NCI-H526 (cell line): ENCODE results near the gene ABHD13.
"Not testable (repeated sequence)": the region's sequence is repeated elsewhere in the genome, so short reads cannot be mapped to it uniquely, and the experiment has no call there.

Source experiments
- DNase-seq, 2 experiments: peaks; one replicate each; lab custom pipeline; 2025; lab: John Stamatoyannopoulos, UW

ABHD13 gene

DNA sequence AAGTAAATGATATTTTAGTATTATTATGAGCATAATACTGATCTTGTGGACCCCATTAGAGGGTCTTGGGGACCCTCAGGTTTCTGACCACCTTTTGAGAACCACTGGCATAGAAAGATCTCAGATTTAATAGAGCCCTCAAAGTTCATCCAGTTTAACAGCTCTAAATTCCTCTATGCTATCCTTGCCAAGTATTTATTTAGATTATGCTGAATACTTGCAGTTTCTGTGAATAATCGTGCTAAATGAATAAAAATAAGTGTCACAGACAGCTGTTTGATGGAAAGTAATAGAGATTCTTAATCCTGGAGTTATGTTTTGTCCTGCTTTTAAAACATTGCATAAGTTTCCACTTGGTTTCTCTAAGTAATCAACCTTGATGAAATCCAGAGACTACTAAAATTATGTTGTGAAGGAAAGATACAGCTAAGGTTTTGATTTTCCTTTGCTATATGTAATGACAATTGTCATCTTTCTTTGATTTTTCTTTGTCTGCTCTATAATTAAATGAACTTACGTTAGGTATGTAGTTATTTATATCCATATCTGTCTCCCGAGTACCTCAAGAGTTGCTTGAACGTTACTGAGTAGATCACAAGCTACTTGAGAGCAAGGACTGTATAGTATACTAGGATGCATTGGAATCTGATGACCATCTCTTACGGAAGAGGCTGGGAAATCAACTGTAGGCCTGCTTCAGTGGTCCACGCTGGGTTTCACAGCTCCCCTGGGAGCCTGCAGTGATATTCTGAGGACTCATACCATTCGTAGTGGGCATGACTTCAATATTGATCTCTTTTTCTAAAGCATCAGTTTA lies 5.7 kb downstream of the ABHD13 start:
- no peak for DNase-seq

DNA sequence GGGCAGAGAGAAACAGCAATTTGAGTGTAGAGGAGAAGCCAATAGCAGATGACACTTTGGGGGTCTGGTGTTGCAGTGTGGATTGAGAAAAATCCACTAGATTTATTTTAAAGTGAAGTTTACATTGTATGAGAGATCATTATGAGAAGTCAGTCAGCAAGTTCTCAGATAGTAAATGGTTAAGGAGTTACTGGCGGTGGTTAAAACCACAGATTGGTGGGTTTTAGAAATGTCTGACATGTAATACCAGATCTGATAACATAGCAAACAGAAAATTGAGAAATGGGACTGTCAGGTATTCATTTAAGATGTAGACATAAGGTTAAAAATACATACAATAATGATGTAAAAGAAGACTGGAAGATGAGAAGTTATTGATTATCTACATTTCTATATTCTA lies 7.2 kb downstream of the ABHD13 start:
- no peak for DNase-seq

DNA sequence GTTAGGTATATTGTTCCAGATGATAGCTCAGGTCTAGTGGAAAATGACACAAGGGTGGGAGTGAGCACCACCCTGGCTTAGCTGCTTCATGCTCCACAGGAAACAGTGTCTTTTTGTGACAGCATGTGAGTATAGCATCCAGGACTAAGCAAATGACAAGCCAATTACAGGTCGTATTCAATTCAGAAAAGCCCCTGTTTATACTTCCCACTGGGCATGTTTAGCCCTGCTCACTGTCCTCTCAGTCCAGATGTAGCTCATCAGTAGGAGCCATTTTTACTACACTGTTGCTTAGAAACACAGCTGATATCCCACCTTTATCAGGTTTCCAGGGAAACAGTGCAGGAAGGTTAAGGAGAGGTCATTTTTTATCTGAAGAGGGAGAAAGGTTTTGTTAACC lies 8.0 kb downstream of the ABHD13 start:
- no peak for DNase-seq

DNA sequence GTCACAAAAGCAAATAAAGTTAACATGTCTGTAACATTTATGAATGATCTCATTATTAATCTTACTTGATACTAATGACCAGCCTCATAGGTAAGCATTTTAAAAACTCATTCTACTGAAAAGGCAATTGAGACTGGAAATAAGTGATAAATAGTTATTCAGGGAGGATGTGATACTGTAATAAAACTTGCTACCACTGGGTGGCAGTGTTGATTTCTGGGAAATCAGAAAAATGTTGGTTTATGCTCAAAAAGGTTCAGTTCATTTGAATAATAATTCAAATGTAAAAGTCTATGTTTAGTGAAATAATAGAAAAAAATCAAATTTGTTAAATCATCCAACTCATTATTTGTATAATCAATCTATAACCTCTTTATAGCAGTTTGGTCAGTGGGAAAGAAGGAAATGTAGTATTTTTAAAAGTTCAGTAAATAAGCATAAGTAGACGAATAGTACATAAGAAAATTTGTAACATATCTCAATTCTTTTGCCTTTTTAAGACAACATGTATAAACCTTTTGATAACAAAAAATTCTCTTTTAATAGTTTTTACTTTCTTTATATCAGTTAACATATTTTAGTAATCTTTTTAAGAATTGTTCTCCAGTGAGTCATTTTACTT lies 9.6 kb downstream of the ABHD13 start:
- peak in 1 of 2 experiments; percentile 29 for DNase-seq

DNA sequence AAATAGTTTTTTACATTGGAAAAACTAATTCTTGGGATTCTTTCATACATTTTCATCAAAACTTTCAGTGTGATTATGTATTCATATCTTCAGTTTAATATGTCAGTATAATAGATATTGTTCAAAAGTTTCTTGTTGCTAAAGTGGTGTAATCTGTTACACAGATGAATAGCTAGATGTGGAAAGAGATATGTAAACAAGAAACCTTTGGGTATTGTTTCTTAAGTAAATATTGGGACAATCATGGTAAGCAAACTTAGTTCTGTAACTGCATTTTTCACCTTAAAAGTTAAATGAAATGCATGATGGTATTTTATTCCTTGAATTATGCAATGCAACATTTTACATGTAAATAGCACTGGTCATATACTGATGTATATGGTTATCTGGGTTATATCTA lies 12.2 kb downstream of the ABHD13 start:
- no peak for DNase-seq

DNA sequence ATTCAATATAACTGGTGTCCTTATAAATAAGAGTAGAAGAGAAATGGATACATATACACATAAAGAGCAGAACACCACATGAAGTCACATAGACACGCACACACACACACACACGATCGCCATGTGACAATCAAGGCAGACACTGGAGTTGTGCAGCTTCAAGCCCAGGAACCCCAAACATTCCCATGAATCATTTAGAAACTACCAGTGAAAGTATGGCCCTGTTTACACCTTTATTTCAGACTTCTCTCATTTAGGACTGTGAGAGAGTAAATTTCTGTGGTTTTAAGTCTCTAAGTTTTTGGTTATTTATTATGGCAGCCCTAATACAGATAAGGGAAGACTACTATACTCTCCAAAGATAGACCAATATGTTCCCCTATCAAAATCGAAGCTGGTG lies 31.0 kb downstream of the ABHD13 start:
- no peak for DNase-seq

DNA sequence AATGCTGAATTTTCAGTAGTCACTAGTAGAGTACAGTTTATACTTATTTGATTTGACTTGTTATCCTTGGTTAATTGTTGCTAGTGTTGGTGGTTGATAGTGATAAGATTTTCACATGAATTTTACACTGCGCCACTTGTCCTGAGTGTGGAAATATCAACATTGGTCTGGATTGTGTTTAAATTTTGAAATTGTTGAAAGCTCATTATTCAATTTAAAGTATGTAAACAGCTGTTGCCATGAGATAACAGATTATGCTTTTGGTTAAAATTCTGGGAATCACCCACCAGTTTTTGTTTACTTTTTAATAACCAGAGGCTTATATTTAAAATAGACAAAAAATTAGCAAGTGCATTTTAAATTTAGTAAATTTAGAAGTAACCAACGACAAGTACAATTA lies 39.1 kb downstream of the ABHD13 start:
- DNase-seq = no peak

DNA sequence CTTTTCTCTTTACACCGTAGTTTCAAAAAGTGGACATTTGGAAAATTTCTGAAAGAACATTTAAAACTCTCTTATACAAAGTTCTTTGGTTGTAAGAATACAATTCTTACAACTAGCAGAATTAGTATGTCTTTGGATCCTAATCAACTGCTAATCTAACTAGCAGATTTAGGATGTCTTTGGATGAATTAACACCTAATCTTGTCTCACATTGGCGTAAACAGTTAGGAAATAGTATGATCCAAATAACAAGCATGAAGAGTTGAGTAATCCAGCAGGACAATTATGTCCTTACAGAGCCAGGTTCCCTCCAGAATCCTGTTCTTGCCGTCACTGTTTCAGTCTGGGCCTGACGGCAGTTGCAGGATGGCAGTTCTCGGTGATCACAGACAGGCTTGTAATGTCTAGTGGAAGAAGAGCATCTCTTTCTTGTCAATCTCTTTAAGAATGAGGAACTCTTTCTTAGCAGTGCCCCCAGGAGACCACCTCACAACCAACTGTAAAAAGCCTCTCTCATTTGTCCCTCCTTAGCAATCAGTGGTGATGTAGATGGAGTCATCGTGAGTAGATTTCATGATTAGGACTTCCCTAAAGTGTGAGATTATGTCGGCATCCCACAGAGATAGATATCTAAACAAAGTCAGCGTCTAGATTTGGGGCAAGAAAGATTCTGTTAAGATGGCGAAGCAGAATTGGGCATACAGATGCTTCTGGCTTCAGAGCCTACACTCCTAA lies 45.6 kb downstream of the ABHD13 start:
- no peak for DNase-seq

DNA sequence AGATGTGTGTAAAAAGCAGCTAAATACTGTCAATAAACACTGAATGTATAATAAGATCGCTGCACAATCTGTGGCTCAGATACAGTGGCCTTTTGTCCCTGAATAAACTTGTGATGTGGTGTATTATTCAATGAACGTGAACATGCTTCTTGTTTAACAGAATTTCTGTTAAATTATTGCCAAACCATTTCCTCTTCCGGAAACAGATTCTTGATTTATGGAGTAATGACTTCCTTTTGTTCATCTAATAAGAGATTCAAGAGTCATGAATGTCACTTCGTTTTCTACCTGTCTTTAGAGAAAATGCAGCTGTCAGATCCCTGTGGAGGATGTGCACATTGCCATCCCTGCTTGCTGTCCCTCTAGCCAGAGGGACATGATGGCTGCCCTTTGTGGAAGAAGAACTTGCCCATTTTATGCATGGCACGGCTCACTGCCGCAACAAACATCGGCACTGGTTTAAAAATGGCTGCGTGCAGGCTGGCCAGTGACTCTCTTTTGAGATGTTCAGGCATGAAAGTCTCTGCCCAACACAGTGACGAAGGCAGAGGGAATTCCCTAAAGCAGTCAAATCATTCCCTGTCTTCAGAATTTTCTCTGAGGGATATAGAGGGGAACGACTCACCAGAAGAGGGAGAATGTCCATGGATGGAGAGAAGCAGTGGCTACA lies 48.3 kb downstream of the ABHD13 start:
- DNase-seq = no peak

DNA sequence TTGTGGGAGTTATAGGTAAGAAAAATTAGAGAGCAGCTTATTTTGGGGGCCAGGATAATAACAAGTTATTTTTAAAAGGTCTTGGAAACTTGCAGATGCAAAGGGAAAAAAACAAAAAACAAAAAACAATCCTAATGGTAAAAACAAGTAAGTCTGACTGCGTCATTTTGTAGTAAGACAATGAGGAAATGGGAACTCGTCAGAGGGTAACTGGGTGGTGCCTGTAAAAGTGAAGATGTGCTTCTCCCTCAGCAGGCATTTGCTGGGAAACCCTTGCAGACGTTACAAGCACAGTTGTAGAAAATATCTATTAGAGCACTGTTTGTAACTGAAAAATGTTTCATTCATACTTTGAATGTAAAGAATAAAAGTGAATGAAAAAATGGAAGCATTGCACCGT lies 49.2 kb downstream of the ABHD13 start:
- no peak for DNase-seq

DNA sequence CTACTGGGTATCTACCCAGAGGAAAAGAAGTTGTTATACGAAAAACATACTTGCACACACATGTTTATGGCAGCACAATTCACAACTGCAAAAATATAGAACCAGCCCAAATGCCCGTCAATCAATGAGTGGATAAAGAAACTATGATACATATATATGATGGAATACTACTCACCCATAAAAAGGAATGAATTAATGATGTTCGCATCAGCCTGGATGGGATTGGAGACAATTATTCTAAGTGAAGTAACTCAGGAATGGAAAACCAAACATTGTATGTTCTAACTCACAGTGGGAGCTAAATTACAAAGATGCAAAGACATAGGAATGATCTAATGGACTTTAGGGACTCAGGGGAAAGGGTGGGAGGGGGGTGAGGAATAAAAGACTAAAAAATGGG lies 49.7 kb downstream of the ABHD13 start:
- not testable (repeated sequence) for DNase-seq

DNA sequence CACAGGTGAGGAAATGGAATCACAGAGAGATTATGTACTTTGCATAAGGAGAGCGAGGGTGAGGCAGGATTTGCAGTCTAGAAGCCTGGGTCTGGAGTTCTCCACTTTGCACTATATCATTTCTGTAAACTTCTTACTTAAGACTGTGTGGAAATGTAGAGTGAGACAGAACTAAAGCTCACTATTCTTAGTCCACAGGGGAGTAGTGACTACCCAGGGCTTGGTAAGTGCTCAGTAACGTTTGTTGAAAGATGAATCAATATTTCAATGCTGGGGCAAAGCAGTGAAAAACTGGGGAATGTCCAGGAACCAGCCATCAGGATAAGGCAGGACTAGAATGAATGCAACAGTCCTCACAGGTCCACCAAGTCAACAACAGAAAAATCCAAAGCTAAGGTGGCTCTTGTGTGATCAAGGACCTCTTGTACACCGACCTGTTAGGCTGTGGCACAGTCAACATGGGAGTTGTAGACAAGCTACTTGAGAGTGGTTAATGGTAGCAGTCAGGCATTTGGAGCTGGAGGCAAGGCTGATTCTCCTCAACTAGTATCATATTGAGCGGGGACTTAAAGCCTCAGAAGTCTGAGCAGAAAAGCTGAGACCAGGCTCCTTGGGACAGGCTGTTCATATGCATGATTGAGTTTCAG lies 50.4 kb downstream of the ABHD13 start:
- no peak for DNase-seq

DNA sequence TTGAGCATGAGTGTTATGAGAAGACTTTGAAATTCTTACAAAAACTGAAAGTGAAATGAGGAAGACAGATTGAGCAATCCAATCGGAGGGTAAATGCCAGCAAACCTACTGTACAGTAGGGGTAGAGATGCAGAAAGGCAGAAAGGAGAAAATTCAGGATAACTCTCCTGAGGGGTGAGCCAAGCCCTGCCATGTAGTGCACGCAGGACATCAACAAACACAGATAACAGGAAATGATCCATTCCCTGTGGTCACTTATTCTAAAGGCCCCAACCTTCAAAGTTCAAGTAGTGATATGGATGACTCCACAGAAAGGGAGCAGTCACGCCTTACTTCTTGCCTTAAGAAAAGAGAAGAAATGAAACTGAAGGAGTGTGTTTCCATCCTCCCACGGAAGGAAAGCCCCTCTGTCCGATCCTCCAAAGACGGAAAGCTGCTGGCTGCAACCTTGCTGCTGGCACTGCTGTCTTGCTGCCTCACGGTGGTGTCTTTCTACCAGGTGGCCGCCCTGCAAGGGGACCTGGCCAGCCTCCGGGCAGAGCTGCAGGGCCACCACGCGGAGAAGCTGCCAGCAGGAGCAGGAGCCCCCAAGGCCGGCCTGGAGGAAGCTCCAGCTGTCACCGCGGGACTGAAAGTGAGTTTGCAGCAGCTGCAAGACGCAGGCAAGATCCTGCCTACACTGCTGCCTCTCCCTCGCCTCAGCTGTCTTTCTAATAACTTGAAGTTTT lies 51.6 kb downstream of the ABHD13 start, which contains the start of gene TNFSF13B:
Gene TNFSF13B (plus strand): TSS at position 118 of the 728 bp plus-strand sequence. CDS start 178 bp downstream, at position 296.
- DNase-seq = peak in 1 of 2 experiments; percentile 13

DNA sequence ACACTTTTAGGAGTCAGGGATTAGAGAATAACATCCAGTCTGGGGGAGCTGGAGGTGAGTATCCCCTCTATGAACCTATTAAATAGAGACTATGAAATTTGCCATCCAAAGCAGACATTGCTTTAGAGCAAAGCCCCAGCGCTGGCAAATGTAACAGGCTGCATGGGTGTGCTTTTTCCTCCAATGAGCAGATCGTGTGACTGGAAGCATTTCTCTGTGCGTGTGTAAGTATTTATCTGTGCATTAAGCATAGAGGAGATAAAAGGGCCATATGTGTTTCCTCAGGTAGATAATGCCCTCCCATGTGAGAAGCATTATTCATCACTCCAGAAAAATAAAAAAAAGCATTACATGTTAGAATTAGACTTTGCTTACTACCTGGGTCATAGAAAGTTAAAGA lies 52.2 kb downstream of the ABHD13 start:
- DNase-seq = no peak

DNA sequence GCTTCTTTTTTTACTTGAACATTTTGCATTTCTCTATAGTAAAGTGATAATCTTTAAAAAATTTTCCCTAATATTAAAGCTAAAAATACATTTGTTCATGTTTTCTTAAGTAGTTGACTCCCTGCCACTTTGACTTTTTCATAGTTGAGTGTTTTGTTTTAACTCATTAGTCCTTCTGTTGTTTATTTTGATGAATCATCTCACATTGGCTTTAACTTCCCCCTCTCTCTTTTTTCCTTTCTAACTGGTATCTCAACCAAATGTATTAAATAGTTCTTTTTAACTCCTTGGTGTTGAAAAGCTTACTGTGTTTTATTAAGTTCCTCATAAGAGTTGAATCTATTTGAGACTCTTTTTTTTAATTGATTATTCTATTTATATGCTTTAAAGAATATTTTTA lies 54.1 kb downstream of the ABHD13 start:
- no peak for DNase-seq

DNA sequence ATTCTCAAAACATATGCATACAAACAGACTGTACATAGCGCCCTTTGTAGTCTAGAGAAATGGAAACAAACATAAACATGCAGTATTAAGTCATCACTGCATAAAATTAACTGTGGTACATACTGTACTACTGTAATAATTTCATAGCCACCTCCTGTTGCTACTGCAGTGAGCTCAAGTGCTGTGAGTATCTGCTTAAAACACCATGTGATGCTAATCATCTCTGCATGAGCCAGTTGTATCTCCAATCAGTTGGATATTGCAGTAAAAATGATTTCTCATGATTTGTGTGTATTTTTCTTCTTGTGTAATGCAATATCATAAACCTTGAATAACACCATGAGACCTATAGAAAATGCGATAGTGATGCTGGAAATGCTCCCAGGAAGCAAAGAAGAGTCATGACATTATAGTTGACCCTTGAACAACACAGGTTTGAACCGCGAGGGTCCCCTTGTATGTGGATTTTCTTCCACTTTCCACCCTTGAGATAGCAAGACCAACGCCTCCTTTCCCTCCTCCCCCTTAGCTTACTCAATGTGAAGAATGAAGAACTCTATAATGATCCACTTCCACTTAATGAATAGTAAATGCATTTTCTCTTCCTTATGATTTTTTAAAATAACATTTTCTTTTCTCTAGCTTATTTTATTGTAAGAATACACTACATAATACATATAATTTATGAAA lies 55.4 kb downstream of the ABHD13 start:
- DNase-seq = no peak

DNA sequence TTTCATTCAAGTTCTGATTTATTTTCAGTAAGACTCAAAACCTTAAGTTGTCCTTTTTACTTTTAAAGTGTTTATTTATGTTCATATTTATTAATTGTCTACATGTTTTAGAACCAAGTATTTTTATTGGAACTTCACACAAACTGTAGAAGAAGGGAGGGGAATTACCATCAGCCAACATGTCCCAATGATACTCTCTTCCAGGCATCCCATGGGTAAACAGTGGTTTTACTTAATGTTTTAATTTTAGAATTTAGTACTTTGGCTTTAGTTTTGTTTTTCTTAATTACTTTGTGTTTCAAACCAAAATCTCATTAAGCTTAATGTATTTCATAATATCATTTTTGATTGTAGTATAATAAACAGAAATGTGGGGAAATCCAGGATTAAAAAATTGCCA lies 56.5 kb downstream of the ABHD13 start:
- DNase-seq = no peak

DNA sequence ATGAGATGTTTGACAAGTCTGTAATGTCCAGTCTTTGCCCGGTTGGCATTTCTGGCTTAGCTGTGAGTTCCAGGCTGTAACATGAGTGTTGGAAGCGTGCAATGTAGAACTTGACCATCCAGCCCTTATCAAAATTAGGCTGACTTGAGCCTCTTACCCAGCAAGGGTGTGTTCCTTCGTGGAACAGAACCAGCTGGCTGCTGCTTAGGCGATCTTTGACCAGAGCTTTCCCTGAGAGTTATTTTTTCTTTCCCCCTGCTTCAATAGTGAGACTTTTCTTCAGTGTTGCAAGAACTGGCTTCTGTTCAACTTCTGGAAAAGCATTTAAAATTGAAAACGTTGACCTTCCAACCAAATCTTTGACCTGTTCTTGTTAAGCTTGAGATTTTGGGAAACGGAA lies 57.9 kb downstream of the ABHD13 start:
- no peak for DNase-seq

DNA sequence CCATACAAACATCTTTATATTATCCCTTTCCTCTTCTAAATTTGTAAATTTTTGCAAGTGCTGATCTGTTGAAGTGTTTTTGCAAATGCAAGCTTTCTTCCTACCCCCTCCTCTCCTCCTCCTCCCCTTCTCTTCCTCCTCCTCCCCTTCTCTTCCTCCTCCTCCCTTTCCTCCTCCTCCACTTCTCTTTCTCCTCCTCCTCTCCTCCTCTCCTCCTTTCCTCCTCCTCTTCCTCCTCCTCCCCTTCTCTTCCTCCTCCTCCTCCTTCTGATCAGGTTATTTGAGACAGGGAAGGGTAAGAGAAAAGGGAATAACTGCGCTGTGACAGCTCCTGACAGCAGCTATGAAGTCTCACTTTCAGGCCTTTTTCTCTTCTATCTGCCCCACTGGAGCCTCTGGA lies 60.3 kb downstream of the ABHD13 start:
- no peak for DNase-seq

DNA sequence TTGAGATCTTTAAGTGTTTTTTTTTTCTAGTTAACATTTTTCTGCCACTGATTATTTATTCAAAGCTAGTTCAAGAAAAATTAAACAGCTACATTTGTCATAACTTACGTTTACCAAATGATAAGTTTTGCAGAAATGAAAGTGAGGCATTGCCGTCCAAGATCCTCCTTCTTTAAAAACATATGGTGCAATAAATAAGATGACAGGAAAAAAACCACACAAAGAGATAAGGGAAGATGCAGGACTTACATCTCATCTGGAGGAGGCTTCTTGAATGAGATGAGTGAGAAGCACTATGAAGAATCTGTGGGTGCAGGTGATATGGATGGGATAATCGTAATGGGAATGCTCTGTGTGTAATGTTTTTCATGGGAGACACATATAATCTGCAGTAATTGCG lies 63.7 kb downstream of the ABHD13 start:
- DNase-seq = no peak

DNA sequence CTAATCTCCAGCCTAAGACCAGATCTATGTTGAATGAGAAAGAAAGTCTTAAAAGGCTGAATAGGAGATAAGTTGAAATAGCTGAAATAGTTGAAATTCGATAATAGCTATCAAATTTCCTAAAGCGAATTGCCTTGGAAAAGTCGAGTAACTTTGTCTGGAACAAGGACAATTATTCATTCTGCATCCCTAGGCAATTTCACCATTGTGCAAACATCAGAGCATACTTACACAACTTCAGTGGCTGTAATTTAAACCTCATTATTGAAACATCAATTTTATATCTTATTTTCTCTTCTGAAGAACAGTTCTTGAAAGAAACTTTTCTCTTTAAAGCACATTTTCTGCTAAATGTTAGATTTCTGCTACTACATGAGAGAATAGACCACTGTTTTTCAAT lies 64.9 kb downstream of the ABHD13 start:
- DNase-seq = no peak
